K562 (cell line): Measurements from ENCODE around the gene TMC8. TPM values are rescaled to one million over a fixed set of nuclear protein-coding genes. Genes with fewer than 3 reads are reported as not detected.

Experiments
- ARID1B ChIP-seq: fragments of 450-650 bp; IDR thresholded peaks from 2 replicates; pipeline ENCODE4 v1.6.1; 2016; ENCODE audit warnings: antibody characterized with exemption, mild to moderate bottlenecking, inconsistent platforms
- ARID2 ChIP-seq: fragments of 450-650 bp; IDR thresholded peaks from 2 replicates; pipeline ENCODE4 v1.6.1; 2017; ENCODE audit warnings: antibody characterized with exemption, mild to moderate bottlenecking
- ATF7 ChIP-seq: fragments of 450-650 bp; IDR thresholded peaks from 2 replicates; pipeline ENCODE4 v1.7.1; 2014; ENCODE audit warnings: mild to moderate bottlenecking, moderate library complexity
- BCOR ChIP-seq: fragments of 450-650 bp; IDR thresholded peaks from 2 replicates; pipeline ENCODE4 v1.6.1; 2016
- CBFA2T3 ChIP-seq: fragments of 450-650 bp; IDR thresholded peaks from 2 replicates; pipeline ENCODE4 v1.6.1; 2017
- DDX20 ChIP-seq: fragments of 450-650 bp; IDR thresholded peaks from 2 replicates; pipeline ENCODE4 v1.6.1; 2016; ENCODE audit warnings: missing genetic modification characterization, low read depth, mild to moderate bottlenecking, missing compliant biosample characterization, moderate library complexity
- EP300 ChIP-seq: IDR thresholded peaks from 2 replicates; pipeline ENCODE4 v1.6.1; 2012; ENCODE audit warnings: low read length, improper control_type of control experiment
- KAT8 ChIP-seq: fragments of 450-650 bp; IDR thresholded peaks from 2 replicates; pipeline ENCODE4 v1.6.1; 2016; ENCODE audit warnings: low read depth, mild to moderate bottlenecking
- MBD2 ChIP-seq: sonication (generic); IDR thresholded peaks from 2 replicates; pipeline ENCODE4 v1.6.1; 2016; ENCODE audit warnings: low read depth, borderline replicate concordance
- NFRKB ChIP-seq: fragments of 450-650 bp; IDR thresholded peaks from 2 replicates; pipeline ENCODE4 v1.6.1; 2016; ENCODE audit warnings: low read depth
- PYGO2 ChIP-seq: fragments of 450-650 bp; IDR thresholded peaks from 2 replicates; pipeline ENCODE4 v1.6.1; 2016; ENCODE audit warnings: mild to moderate bottlenecking, missing genetic modification characterization, moderate library complexity, missing compliant biosample characterization
- RAD51 ChIP-seq: fragments of 450-650 bp; IDR thresholded peaks from 2 replicates; pipeline ENCODE4 v1.7.1; 2016; ENCODE audit warnings: low read depth, mild to moderate bottlenecking, borderline replicate concordance
- SOX6 ChIP-seq: fragments of 450-650 bp; IDR thresholded peaks from 2 replicates; pipeline ENCODE4 v1.6.1; 2014; ENCODE audit warnings: mild to moderate bottlenecking
- SREBF1 ChIP-seq: fragments of 150-350 bp; IDR thresholded peaks from 2 replicates; pipeline ENCODE4 v1.6.1; 2014; ENCODE audit warnings: antibody characterized with exemption, low read depth, low read length, borderline replicate concordance
- SRSF7 ChIP-seq: fragments of 200-400 bp; formaldehyde crosslinking; optimal IDR thresholded peaks from 2 replicates; pipeline ENCODE3; 2017; ENCODE audit warnings: mild to moderate bottlenecking, low read depth, low read length
- TARDBP ChIP-seq: fragments of 450-650 bp; IDR thresholded peaks from 2 replicates; pipeline ENCODE4 v1.6.1; 2016
- TCF7L2 ChIP-seq: fragments of 150-350 bp; IDR thresholded peaks from 2 replicates; pipeline ENCODE4 v1.6.1; 2016; ENCODE audit warnings: low read depth, mild to moderate bottlenecking, low read length, moderate library complexity
- ZFPM2 ChIP-seq: fragments of 250-450 bp; sonication (Bioruptor Pico); IDR thresholded peaks from 2 replicates; pipeline ENCODE4 v1.5.1; 2022; ENCODE audit warnings: mild to moderate bottlenecking
- ZNF146 ChIP-seq: IDR thresholded peaks from one replicate; pipeline ENCODE4 v1.6.1; 2018; ENCODE audit warnings: missing compliant biosample characterization; ENCODE audit not compliant: unreplicated experiment
- ZNF239 ChIP-seq: fragments of 250-450 bp; sonication (Bioruptor Pico); IDR thresholded peaks from 2 replicates; pipeline ENCODE4 v1.4.0; 2020; ENCODE audit warnings: mild to moderate bottlenecking
- ZNF507 ChIP-seq: conservative IDR thresholded peaks from 2 replicates; pipeline ENCODE4 v1.6.1; 2017; ENCODE audit warnings: missing genetic modification characterization, missing compliant biosample characterization
- ZNF699 ChIP-seq: fragments of 250-450 bp; sonication (Bioruptor Pico); IDR thresholded peaks from 2 replicates; pipeline ENCODE4 v1.8.0; 2021; ENCODE audit warnings: mild to moderate bottlenecking, moderate library complexity; ENCODE audit not compliant: insufficient replicate concordance
- polyA plus RNA-seq, 8 experiments: library from polyadenylated mRNA; depleted of rRNA in 4 of 8; stranded (reverse) in 5 of 8; unstranded in 3 of 8; fragments of >200 nt; fragmentation: Nextera tagmentation in 2 of 8; fragmentation: Illumina TruSeq in 1 of 8; extraction: Ambion mirVana in 2 of 8; extraction: Trizol in 1 of 8; gene quantifications; 2 replicates each; pipeline versions ENCODE4 v1.2.1 to v1.2.3, GENCODE V29; 2011 to 2014; ENCODE audit warnings: inconsistent platforms in 1 of 8, missing spikeins in 1 of 8
- total RNA-seq, 7 experiments: library from RNA; depleted of rRNA in 6 of 7; stranded (reverse); fragments of >200 nt in 6 of 7; fragmentation: Illumina TruSeq in 2 of 7; extraction: Trizol in 2 of 7; gene quantifications; 2 replicates each; pipeline versions ENCODE4 v1.2.1 to v1.2.3, GENCODE V29; 2011 to 2021; ENCODE audit warnings: low replicate concordance in 1 of 7
- TF ChIP-seq, protein P1 (sequence below): fragments of 450-650 bp; formaldehyde crosslinking; IDR thresholded peaks from 2 replicates; pipeline ENCODE4 v1.4.0; 2022; ENCODE audit warnings: missing genetic modification characterization
- TF ChIP-seq, protein P2 (sequence below), 2 experiments: fragments of 450-650 bp in 1 of 2; sonication (generic) in 1 of 2; formaldehyde crosslinking; conservative IDR thresholded peaks; 2 replicates each; pipeline versions ENCODE4 v1.4.0 to v1.8.1; 2020 to 2022; ENCODE audit warnings: mild to moderate bottlenecking in 1 of 2, missing genetic modification reagents in 1 of 2
- TF ChIP-seq, protein P3 (sequence below): sonication (generic); IDR thresholded peaks from 2 replicates; pipeline ENCODE4 v1.6.1; 2016
- TF ChIP-seq, protein P4 (sequence below): IDR thresholded peaks from 2 replicates; pipeline ENCODE4 v1.6.1; 2011; ENCODE audit warnings: borderline replicate concordance, low read depth, mild to moderate bottlenecking, moderate library complexity, low read length; ENCODE audit not compliant: insufficient read depth, poor library complexity, severe bottlenecking

The TMC8 gene
- total and polyA plus RNA-seq, 9 of the 15 experiments (the other 6 are each of a cell fraction or from before 2014, with no cell fraction given) = 0.13 to 10.9 (median 2.8) TPM

DNA sequence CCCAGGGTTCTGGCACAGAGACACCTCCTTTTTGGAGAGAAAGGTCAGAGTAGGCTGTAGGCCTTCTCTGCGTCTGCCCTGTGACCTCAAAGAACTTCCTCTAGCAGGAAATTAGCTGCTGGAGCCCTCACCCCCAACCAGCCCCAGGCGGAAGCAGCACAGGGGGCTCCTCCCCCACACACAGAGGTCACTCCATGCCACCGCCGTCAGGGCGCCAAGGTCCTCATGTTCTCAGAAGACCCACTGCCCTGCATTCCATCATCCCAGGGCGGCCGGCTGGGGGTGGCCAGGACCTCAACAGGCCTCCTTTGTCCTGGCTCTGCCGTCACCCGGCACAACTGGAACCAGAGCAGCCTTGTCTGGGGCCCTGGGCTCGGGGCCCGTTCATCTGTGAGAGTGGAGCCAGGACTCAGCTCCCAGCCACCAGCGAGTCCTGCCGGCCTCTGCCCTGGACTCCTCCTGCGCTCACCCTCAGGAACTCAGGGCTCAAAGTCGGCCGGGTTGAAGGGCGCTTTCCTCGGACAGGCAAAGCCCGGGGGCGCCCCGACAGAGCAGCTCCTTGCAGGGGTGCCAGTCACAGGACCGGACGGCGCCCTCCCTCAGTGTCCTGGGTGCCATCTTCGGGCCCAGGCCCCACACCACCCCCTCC is 3.2 kb upstream of the TMC8 start (continued):
- no peak for TF ChIP-seq ZNF146
- TF ChIP-seq MBD2 = no peak
- TF ChIP-seq, protein P1, sequence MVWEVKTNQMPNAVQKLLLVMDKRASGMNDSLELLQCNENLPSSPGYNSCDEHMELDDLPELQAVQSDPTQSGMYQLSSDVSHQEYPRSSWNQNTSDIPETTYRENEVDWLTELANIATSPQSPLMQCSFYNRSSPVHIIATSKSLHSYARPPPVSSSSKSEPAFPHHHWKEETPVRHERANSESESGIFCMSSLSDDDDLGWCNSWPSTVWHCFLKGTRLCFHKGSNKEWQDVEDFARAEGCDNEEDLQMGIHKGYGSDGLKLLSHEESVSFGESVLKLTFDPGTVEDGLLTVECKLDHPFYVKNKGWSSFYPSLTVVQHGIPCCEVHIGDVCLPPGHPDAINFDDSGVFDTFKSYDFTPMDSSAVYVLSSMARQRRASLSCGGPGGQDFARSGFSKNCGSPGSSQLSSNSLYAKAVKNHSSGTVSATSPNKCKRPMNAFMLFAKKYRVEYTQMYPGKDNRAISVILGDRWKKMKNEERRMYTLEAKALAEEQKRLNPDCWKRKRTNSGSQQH (CRISPR knock-in tag) = no peak
- TF ChIP-seq ZFPM2 (CRISPR knock-in tag) = no peak
- peak; percentile 25; the same call in 1 of the 2 replicates for TF ChIP-seq CBFA2T3
- TF ChIP-seq NFRKB = 0 out of 2 replicates have a peak, but pooled peaks have one; percentile 52
- TF ChIP-seq, protein P2, sequence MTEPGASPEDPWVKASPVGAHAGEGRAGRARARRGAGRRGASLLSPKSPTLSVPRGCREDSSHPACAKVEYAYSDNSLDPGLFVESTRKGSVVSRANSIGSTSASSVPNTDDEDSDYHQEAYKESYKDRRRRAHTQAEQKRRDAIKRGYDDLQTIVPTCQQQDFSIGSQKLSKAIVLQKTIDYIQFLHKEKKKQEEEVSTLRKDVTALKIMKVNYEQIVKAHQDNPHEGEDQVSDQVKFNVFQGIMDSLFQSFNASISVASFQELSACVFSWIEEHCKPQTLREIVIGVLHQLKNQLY (CRISPR knock-in tag; conservative IDR thresholded peaks at IDR 0.05) = no peak
- TF ChIP-seq BCOR = no peak
- TF ChIP-seq SRSF7 = no peak
- TF ChIP-seq, protein P3, sequence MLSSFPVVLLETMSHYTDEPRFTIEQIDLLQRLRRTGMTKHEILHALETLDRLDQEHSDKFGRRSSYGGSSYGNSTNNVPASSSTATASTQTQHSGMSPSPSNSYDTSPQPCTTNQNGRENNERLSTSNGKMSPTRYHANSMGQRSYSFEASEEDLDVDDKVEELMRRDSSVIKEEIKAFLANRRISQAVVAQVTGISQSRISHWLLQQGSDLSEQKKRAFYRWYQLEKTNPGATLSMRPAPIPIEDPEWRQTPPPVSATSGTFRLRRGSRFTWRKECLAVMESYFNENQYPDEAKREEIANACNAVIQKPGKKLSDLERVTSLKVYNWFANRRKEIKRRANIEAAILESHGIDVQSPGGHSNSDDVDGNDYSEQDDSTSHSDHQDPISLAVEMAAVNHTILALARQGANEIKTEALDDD = no peak
- TF ChIP-seq, protein P4, sequence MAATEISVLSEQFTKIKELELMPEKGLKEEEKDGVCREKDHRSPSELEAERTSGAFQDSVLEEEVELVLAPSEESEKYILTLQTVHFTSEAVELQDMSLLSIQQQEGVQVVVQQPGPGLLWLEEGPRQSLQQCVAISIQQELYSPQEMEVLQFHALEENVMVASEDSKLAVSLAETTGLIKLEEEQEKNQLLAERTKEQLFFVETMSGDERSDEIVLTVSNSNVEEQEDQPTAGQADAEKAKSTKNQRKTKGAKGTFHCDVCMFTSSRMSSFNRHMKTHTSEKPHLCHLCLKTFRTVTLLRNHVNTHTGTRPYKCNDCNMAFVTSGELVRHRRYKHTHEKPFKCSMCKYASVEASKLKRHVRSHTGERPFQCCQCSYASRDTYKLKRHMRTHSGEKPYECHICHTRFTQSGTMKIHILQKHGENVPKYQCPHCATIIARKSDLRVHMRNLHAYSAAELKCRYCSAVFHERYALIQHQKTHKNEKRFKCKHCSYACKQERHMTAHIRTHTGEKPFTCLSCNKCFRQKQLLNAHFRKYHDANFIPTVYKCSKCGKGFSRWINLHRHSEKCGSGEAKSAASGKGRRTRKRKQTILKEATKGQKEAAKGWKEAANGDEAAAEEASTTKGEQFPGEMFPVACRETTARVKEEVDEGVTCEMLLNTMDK = no peak
- TF ChIP-seq RAD51 = no peak
- no peak for TF ChIP-seq ARID2
- TF ChIP-seq ZNF699 (CRISPR knock-in tag) = no peak
- TF ChIP-seq ZNF239 (CRISPR knock-in tag) = no peak
- TF ChIP-seq TCF7L2 = no peak
- TF ChIP-seq SREBF1 = no peak
- peak; percentile 33; the same call in 1 of the 2 replicates for TF ChIP-seq ATF7
- no peak for TF ChIP-seq ZNF507
- TF ChIP-seq ARID1B = peak; percentile 8; the same call in 1 of the 2 replicates
- no peak for TF ChIP-seq PYGO2 (tag)
- no peak for TF ChIP-seq KAT8
- peak; percentile 30; the same call in 1 of the 2 replicates for TF ChIP-seq SOX6
- peak; percentile 75; the same call in 1 of the 2 replicates for TF ChIP-seq EP300
- TF ChIP-seq TARDBP = no peak
- TF ChIP-seq DDX20 = no peak
